NCI-H748 treated with DMSO at 0.1 percent for 48 hours (cell line): Measurements from ENCODE around the gene ITGB8.
A peak's percentile ranks its signal among the peaks of the same experiment; 100 is the strongest.

Source experiments
- DNase-seq: peaks from one replicate; lab custom pipeline; 2025; lab: John Stamatoyannopoulos, UW

ITGB8 gene

GRCh38 chr7:20424500-20424899, 93.8 kb downstream of the ITGB8 start:
- DNase-seq = no peak

GRCh38 chr7:20430664-20431063, 100.0 kb downstream of the ITGB8 start:
- no peak for DNase-seq

GRCh38 chr7:20431146-20431545, 100.4 kb downstream of the ITGB8 start:
- DNase-seq = no peak

GRCh38 chr7:20432071-20432470, 101.4 kb downstream of the ITGB8 start:
- no peak for DNase-seq

GRCh38 chr7:20435305-20435704, 104.6 kb downstream of the ITGB8 start:
- no peak for DNase-seq

GRCh38 chr7:20438248-20438647, 107.5 kb downstream of the ITGB8 start:
- DNase-seq = no peak

- no peak for DNase-seq
Observed at GRCh38 chr7:20438694-20439376, 108.1 kb downstream of the ITGB8 start.

- no peak for DNase-seq
Observed at GRCh38 chr7:20439416-20440185, 108.9 kb downstream of the ITGB8 start.

- DNase-seq = peak; percentile 28
Observed at GRCh38 chr7:20440472-20441105, 109.9 kb downstream of the ITGB8 start.

GRCh38 chr7:20441346-20441745, 110.6 kb downstream of the ITGB8 start:
- no peak for DNase-seq

GRCh38 chr7:20441991-20442441, 111.3 kb downstream of the ITGB8 start:
- DNase-seq = no peak

- no peak for DNase-seq
Observed at GRCh38 chr7:20442951-20443350, 112.3 kb downstream of the ITGB8 start.

GRCh38 chr7:20444030-20444800, 113.5 kb downstream of the ITGB8 start:
- DNase-seq = no peak

- no peak for DNase-seq
Observed at GRCh38 chr7:20447021-20447650, 116.4 kb downstream of the ITGB8 start.

GRCh38 chr7:20449176-20449575, 118.5 kb downstream of the ITGB8 start:
- no peak for DNase-seq

GRCh38 chr7:20450536-20450935, 119.8 kb downstream of the ITGB8 start:
- no peak for DNase-seq

GRCh38 chr7:20454202-20454601, 123.5 kb downstream of the ITGB8 start:
- DNase-seq = no peak

- no peak for DNase-seq
Observed at GRCh38 chr7:20456701-20457100, 126.0 kb downstream of the ITGB8 start.

GRCh38 chr7:20458521-20458920, 127.8 kb downstream of the ITGB8 start:
- DNase-seq = no peak

GRCh38 chr7:20459419-20459818, 128.7 kb downstream of the ITGB8 start:
- DNase-seq = no peak

- no peak for DNase-seq
Observed at GRCh38 chr7:20464891-20465290, 134.2 kb downstream of the ITGB8 start.
